HG02642 (cell line): ENCODE results near the gene APC2.
"Not testable (repeated sequence)": the region's sequence is repeated elsewhere in the genome, so short reads cannot be mapped to it uniquely, and the experiment has no call there.

Experiments
- ATAC-seq: cut with Tn5 transposase; IDR thresholded peaks from one replicate; pipeline ENCODE4 v1.9.1; 2021; ENCODE audit warnings: mild to moderate bottlenecking; ENCODE audit not compliant: unreplicated experiment, poor library complexity

The APC2 gene

GRCh38 chr19:1426736-1427135 is 23.2 kb upstream of the APC2 start:
- ATAC-seq = no peak

- ATAC-seq = no peak
Measured at GRCh38 chr19:1427221-1427920, 22.6 kb upstream of the APC2 start.

- ATAC-seq = no peak
Measured at GRCh38 chr19:1428738-1429391, 21.1 kb upstream of the APC2 start.

GRCh38 chr19:1429750-1430149 is 20.2 kb upstream of the APC2 start:
- ATAC-seq = no peak

- ATAC-seq = no peak
Measured at GRCh38 chr19:1430246-1430645, 19.7 kb upstream of the APC2 start.

GRCh38 chr19:1431759-1432506 is 18.0 kb upstream of the APC2 start:
- ATAC-seq = no peak

GRCh38 chr19:1432507-1432887 is 17.4 kb upstream of the APC2 start:
- no peak for ATAC-seq

- ATAC-seq = no peak
Measured at GRCh38 chr19:1433119-1434039, 16.5 kb upstream of the APC2 start.

- ATAC-seq = no peak
Measured at GRCh38 chr19:1434040-1434366, 15.9 kb upstream of the APC2 start.

GRCh38 chr19:1434577-1435060 is 15.3 kb upstream of the APC2 start:
- ATAC-seq = no peak

- no peak for ATAC-seq
Measured at GRCh38 chr19:1435378-1435989, 14.4 kb upstream of the APC2 start.

- ATAC-seq = no peak
Measured at GRCh38 chr19:1437609-1438008, 12.3 kb upstream of the APC2 start.

- ATAC-seq = peak; percentile 80
Measured at GRCh38 chr19:1438035-1438932, 11.6 kb upstream of the APC2 start, which contains the start of gene RPS15. Gene RPS15 (plus strand): TSS chr19:1438396. CDS start chr19:1438426, 30 bp downstream.

- ATAC-seq = no peak
Measured at GRCh38 chr19:1438933-1439354, 11.0 kb upstream of the APC2 start.

GRCh38 chr19:1439525-1440417 is 10.2 kb upstream of the APC2 start:
- ATAC-seq = not testable (repeated sequence)

- ATAC-seq = no peak
Measured at GRCh38 chr19:1440418-1440801, 9.5 kb upstream of the APC2 start.

GRCh38 chr19:1441022-1441426 is 8.9 kb upstream of the APC2 start:
- ATAC-seq = no peak
